Measurements from ENCODE around the gene COPS4. TPM values are rescaled to one million over a fixed set of nuclear protein-coding genes. Genes with fewer than 3 reads are reported as not detected.
A peak's percentile ranks its signal among the peaks of the same experiment; 100 is the strongest.

The COPS4 gene
- total RNA-seq, 4 donors from 2014 or later: 34.3 to 116 (median 43.5) TPM

DNA sequence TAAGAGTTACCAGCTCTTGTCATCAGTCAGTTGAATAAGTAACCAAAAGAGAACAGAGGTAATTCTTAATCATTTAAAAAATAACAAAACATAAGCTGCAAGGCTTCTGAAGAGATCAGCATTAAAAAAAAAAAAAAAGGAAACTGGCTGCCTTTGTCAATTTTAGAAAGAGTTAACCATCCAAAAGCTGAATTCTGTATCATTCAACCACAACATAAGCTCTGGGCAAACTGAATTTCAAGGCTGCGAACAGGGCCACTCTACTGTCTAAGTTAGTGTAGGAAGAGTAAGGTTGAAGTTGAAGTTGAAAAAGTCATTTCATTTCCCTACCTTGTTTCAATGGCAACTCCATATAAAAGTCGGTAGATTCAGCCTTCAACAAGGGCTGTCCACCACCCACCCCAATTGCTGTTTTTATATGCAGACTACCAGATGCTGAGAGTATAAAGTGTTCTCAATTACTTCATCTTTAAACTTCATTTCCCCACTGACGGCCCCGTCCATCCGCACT lies 23.2 kb upstream of the COPS4 start:
- peaks cover 0 to 30% (median 4%) of the 10 kb centered on the region in 4 donors for H3K4me1 ChIP-seq
- no peaks in the 10 kb centered on the region for H3K27me3 ChIP-seq
- no peaks in the 10 kb centered on the region for H3K9me3 ChIP-seq
- H3K4me3 ChIP-seq: peak overlapping the region; percentile 80 to 96 (median 86)
- TF ChIP-seq, protein P1, sequence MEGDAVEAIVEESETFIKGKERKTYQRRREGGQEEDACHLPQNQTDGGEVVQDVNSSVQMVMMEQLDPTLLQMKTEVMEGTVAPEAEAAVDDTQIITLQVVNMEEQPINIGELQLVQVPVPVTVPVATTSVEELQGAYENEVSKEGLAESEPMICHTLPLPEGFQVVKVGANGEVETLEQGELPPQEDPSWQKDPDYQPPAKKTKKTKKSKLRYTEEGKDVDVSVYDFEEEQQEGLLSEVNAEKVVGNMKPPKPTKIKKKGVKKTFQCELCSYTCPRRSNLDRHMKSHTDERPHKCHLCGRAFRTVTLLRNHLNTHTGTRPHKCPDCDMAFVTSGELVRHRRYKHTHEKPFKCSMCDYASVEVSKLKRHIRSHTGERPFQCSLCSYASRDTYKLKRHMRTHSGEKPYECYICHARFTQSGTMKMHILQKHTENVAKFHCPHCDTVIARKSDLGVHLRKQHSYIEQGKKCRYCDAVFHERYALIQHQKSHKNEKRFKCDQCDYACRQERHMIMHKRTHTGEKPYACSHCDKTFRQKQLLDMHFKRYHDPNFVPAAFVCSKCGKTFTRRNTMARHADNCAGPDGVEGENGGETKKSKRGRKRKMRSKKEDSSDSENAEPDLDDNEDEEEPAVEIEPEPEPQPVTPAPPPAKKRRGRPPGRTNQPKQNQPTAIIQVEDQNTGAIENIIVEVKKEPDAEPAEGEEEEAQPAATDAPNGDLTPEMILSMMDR (IDR thresholded peaks at IDR 0.05): no peak
- TF ChIP-seq POLR2A (IDR thresholded peaks at IDR 0.05): no peak
- no peak for DNase-seq
- peak overlapping the region; percentile 75 to 94 (median 84) for H3K27ac ChIP-seq
- no peaks in the 10 kb centered on the region for H3K36me3 ChIP-seq

DNA sequence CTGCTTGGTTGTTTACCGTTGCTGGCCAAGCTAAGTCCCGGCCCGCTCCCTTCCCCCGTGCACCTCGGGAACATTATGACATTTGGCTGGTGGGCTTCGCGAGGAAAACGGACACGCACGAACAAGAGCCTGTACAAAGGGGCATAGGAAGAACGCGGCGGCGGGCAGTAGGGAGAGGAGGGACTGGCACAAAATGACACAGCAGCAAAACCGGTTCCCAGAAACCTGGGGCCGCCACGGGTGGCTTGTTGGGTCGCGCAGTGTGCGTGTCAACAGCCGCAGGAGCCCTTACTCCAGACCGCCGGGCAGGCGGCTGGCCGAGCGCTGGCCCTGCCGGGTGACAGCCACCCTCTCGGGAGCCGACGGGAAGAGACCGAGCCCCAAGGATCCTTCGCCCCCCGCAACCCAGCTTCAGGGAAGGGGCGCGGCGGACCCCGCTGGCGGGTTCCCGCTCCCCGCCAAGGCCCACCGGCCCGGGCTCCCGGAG lies 22.7 kb upstream of the COPS4 start:
- Histone ChIP-seq H3K27ac (peak overlapping the region; percentile 75 to 94 (median 84)), H3K27me3 (no peaks in the 10 kb centered on the region), H3K9me3 (no peaks in the 10 kb centered on the region), H3K36me3 (no peaks in the 10 kb centered on the region), H3K4me3 (peak overlapping the region; percentile 80 to 96 (median 86)), H3K4me1 (peaks cover 0 to 30% (median 4%) of the 10 kb centered on the region in 4 donors)
- peak; percentile 36 to 67 (median 61) for DNase-seq
- TF ChIP-seq, protein P1 (IDR thresholded peaks at IDR 0.05): no peak

GRCh38 chr4:83012687-83013419 lies 22.1 kb upstream of the COPS4 start:
- H3K27me3 ChIP-seq: no peaks in the 10 kb centered on the region
- H3K36me3 ChIP-seq: no peaks in the 10 kb centered on the region
- TF ChIP-seq, protein P1 (IDR thresholded peaks at IDR 0.05): peak; percentile 59 to 82 (median 72)
- TF ChIP-seq POLR2A (IDR thresholded peaks at IDR 0.05): peak; percentile 52 to 69
- H3K4me1 ChIP-seq: peaks cover 0 to 30% (median 4%) of the 10 kb centered on the region in 4 donors
- H3K9me3 ChIP-seq: no peaks in the 10 kb centered on the region
- H3K27ac ChIP-seq: peak overlapping the region; percentile 75 to 94 (median 84)
- peak; percentile 92 to 99 (median 98) for DNase-seq
- H3K4me3 ChIP-seq: peak overlapping the region; percentile 80 to 96 (median 86)

DNA sequence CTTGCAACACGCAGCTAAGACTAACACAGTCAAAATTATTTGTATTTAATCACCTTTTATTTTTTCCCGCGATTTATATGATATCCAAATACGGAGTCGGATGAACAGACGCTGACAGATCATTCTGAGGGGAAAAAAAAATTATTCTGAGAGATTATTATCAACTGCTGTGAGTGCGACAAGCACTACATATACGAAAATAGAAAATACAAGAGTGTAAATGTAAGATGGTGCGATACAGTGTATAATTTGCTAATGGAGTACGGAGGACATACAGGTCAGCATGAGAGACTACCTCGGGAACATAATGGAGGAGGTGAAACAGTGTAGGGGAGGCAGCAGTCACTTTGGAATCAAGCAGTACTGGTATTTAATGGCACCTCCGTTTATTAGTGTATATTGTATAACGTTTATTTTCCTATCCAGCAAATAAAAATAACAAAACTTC lies 21.5 kb upstream of the COPS4 start:
- Histone ChIP-seq H3K27ac (peak overlapping the region; percentile 75 to 94 (median 84)), H3K36me3 (no peaks in the 10 kb centered on the region), H3K9me3 (no peaks in the 10 kb centered on the region), H3K4me3 (peak overlapping the region; percentile 80 to 96 (median 86)), H3K4me1 (peaks cover 0 to 28% (median 4%) of the 10 kb centered on the region in 4 donors), H3K27me3 (no peaks in the 10 kb centered on the region)
- no peak for DNase-seq
- TF ChIP-seq, protein P1 (IDR thresholded peaks at IDR 0.05): no peak
- TF ChIP-seq POLR2A (IDR thresholded peaks at IDR 0.05): no peak

GRCh38 chr4:83013902-83014301 lies 21.1 kb upstream of the COPS4 start:
- Histone ChIP-seq H3K4me1 (peaks cover 0 to 24% (median 4%) of the 10 kb centered on the region in 4 donors), H3K36me3 (no peaks in the 10 kb centered on the region), H3K27me3 (no peaks in the 10 kb centered on the region), H3K27ac (peak overlapping the region in 1 of 4 donors; percentile 75), H3K4me3 (peak overlapping the region in 1 of 4 donors; percentile 83), H3K9me3 (no peaks in the 10 kb centered on the region)
- no peak for DNase-seq
- no peak for TF ChIP-seq POLR2A (IDR thresholded peaks at IDR 0.05)
- TF ChIP-seq, protein P1 (IDR thresholded peaks at IDR 0.05): no peak

All from Peyer's patch (tissue), 4 donors.